Glomerular visceral epithelial cell (primary cell): ENCODE measurements around the gene VIPR1.

Experiments
- DNase-seq: peaks from one replicate; pipeline ENCODE4 v3.0.0-alpha.2; 2016; ENCODE audit errors: extremely low spot score

The VIPR1 gene

GRCh38 chr3:42493126-42493797 is 9.2 kb upstream of the VIPR1 start:
- no peak for DNase-seq

- DNase-seq, result no peak
Measured at GRCh38 chr3:42493798-42494151, 8.7 kb upstream of the VIPR1 start.

GRCh38 chr3:42495393-42495792 is 7.0 kb upstream of the VIPR1 start:
- DNase-seq, result no peak

GRCh38 chr3:42497009-42497731 is 5.3 kb upstream of the VIPR1 start:
- peak; percentile 26 for DNase-seq

GRCh38 chr3:42498034-42498433 is 4.4 kb upstream of the VIPR1 start:
- no peak for DNase-seq

GRCh38 chr3:42498791-42499477 is 3.5 kb upstream of the VIPR1 start:
- DNase-seq, result no peak

- DNase-seq, result no peak
Measured at GRCh38 chr3:42499478-42499871, 3.0 kb upstream of the VIPR1 start.

- DNase-seq, result no peak
Measured at GRCh38 chr3:42500091-42500490, 2.4 kb upstream of the VIPR1 start.

GRCh38 chr3:42500909-42501308 is 1.5 kb upstream of the VIPR1 start:
- DNase-seq, result no peak

- no peak for DNase-seq
Measured at GRCh38 chr3:42501321-42501680, 1.1 kb upstream of the VIPR1 start.

- DNase-seq, result peak; percentile 33
Measured at GRCh38 chr3:42501681-42502428, 588 bp upstream of the VIPR1 start.

- DNase-seq, result no peak
Measured at GRCh38 chr3:42503251-42503924, 945 bp downstream of the VIPR1 start.

- DNase-seq, result no peak
Measured at GRCh38 chr3:42503957-42504333, 1.5 kb downstream of the VIPR1 start.

- DNase-seq, result no peak
Measured at GRCh38 chr3:42504334-42505127, 2.1 kb downstream of the VIPR1 start.

GRCh38 chr3:42505128-42505848 is 2.8 kb downstream of the VIPR1 start:
- no peak for DNase-seq

GRCh38 chr3:42505849-42506410 is 3.5 kb downstream of the VIPR1 start:
- no peak for DNase-seq

GRCh38 chr3:42507252-42507651 is 4.8 kb downstream of the VIPR1 start:
- no peak for DNase-seq

- DNase-seq, result no peak
Measured at GRCh38 chr3:42507761-42508335, 5.4 kb downstream of the VIPR1 start.

- no peak for DNase-seq
Measured at GRCh38 chr3:42508562-42508961, 6.1 kb downstream of the VIPR1 start.

- DNase-seq, result no peak
Measured at GRCh38 chr3:42509111-42509510, 6.7 kb downstream of the VIPR1 start.
